Mesenchymal stem cell (in vitro differentiated cells and primary cell): ENCODE results near the gene INO80B.
"Not testable (repeated sequence)": the region's sequence is repeated elsewhere in the genome, so short reads cannot be mapped to it uniquely, and the experiment has no call there.

Source experiments
- DNase-seq: peaks from one replicate; pipeline ENCODE4 v3.0.0-alpha.2; 2013
- H2AFZ ChIP-seq: one replicate; pipeline ENCODE4 v1.6.1; 2013; ENCODE audit warnings: low read depth, mild to moderate bottlenecking, control low read depth, inconsistent platforms, low read length, moderate library complexity
- H2AK5ac ChIP-seq: 2 replicates; pipeline ENCODE4 v1.6.1; 2013; ENCODE audit warnings: low read length, moderate library complexity, mild to moderate bottlenecking, inconsistent platforms; ENCODE audit not compliant: severe bottlenecking
- H2BK120ac ChIP-seq: one replicate; pipeline ENCODE4 v1.6.1; 2013; ENCODE audit warnings: low read depth, mild to moderate bottlenecking, inconsistent platforms, low read length, moderate library complexity
- H2BK12ac ChIP-seq, 2 experiments: one replicate each; pipeline ENCODE4 v1.6.1; 2013; ENCODE audit warnings: inconsistent platforms in 2 of 2, low read length in 2 of 2, mild to moderate bottlenecking in 2 of 2, moderate library complexity in 2 of 2, control low read depth in 1 of 2
- H2BK15ac ChIP-seq: one replicate; pipeline ENCODE4 v1.6.1; 2013; ENCODE audit warnings: mild to moderate bottlenecking, low read depth, inconsistent platforms; ENCODE audit not compliant: poor library complexity, severe bottlenecking
- H2BK5ac ChIP-seq: 2 replicates; pipeline ENCODE4 v1.6.1; 2013; ENCODE audit warnings: low read depth, mild to moderate bottlenecking, low read length, control low read depth, inconsistent platforms; ENCODE audit not compliant: poor library complexity, severe bottlenecking
- H3K14ac ChIP-seq, 2 experiments: one replicate each; pipeline ENCODE4 v1.6.1; 2013; ENCODE audit warnings: inconsistent platforms in 2 of 2, low read length in 2 of 2, control low read depth in 1 of 2, mild to moderate bottlenecking in 1 of 2, moderate library complexity in 1 of 2
- H3K18ac ChIP-seq, 2 experiments: one replicate each; pipeline ENCODE4 v1.6.1; 2013; ENCODE audit warnings: inconsistent platforms in 2 of 2, low read length in 2 of 2, control low read depth in 1 of 2, low read depth in 1 of 2, mild to moderate bottlenecking in 1 of 2
- H3K23ac ChIP-seq, 2 experiments: one replicate each; pipeline ENCODE4 v1.6.1; 2013; ENCODE audit warnings: inconsistent platforms in 2 of 2, low read length in 2 of 2, mild to moderate bottlenecking in 2 of 2, moderate library complexity in 2 of 2, control low read depth in 1 of 2
- H3K27ac ChIP-seq: 2 replicates; pipeline ENCODE4 v1.5.1; 2013; ENCODE audit warnings: mild to moderate bottlenecking, moderate library complexity, low read length, control low read depth, inconsistent platforms; ENCODE audit not compliant: poor library complexity, severe bottlenecking
- H3K27me3 ChIP-seq, 2 experiments: 2 replicates each; pipeline versions ENCODE4 v1.6.1 to v1.7.0; 2013; ENCODE audit warnings: low read length in 2 of 2, mild to moderate bottlenecking in 2 of 2, moderate library complexity in 2 of 2, control low read depth in 1 of 2, inconsistent platforms in 1 of 2; ENCODE audit not compliant: control insufficient read depth in 1 of 2, insufficient read depth in 1 of 2
- H3K36me3 ChIP-seq, 2 experiments: 2 replicates each; pipeline versions ENCODE4 v1.6.1 to v1.7.0; 2013; ENCODE audit warnings: low read length in 2 of 2, control low read depth in 1 of 2, inconsistent platforms in 1 of 2, low read depth in 1 of 2, mild to moderate bottlenecking in 1 of 2; ENCODE audit not compliant: insufficient read depth in 2 of 2, control insufficient read depth in 1 of 2
- H3K4ac ChIP-seq, 2 experiments: one replicate each; pipeline ENCODE4 v1.6.1; 2013; ENCODE audit warnings: inconsistent platforms in 2 of 2, low read length in 2 of 2, mild to moderate bottlenecking in 2 of 2, moderate library complexity in 2 of 2, control low read depth in 1 of 2, low read depth in 1 of 2
- H3K4me1 ChIP-seq: 2 replicates; pipeline ENCODE4 v1.6.1; 2013; ENCODE audit warnings: low read depth, low read length, control low read depth; ENCODE audit not compliant: control insufficient read depth, insufficient read depth
- H3K4me2 ChIP-seq: 2 replicates; pipeline ENCODE4 v1.6.1; 2013; ENCODE audit warnings: low read length, mild to moderate bottlenecking, inconsistent platforms; ENCODE audit not compliant: poor library complexity, severe bottlenecking
- H3K4me3 ChIP-seq, 2 experiments: 2 replicates each; pipeline versions ENCODE4 v1.5.1 to v1.7.0; 2013; ENCODE audit warnings: low read length in 2 of 2, mild to moderate bottlenecking in 2 of 2, control low read depth in 1 of 2, low read depth in 1 of 2; ENCODE audit not compliant: insufficient read depth in 1 of 2
- H3K79me1 ChIP-seq: replicated peaks from 2 replicates; pipeline ENCODE4 v1.6.1; 2013; ENCODE audit warnings: mild to moderate bottlenecking, control low read depth, low read length, inconsistent platforms; ENCODE audit not compliant: poor library complexity, severe bottlenecking
- H3K9ac ChIP-seq: 2 replicates; pipeline ENCODE4 v1.7.0; 2013; ENCODE audit warnings: mild to moderate bottlenecking, low read length, moderate library complexity
- H3K9me3 ChIP-seq: 2 replicates; pipeline ENCODE4 v1.7.0; 2013; ENCODE audit warnings: mild to moderate bottlenecking, low read length; ENCODE audit not compliant: control insufficient read depth
- H4K8ac ChIP-seq: one replicate; pipeline ENCODE4 v1.6.1; 2013; ENCODE audit warnings: inconsistent platforms, mild to moderate bottlenecking, low read length, moderate library complexity
- H4K91ac ChIP-seq: one replicate; pipeline ENCODE4 v1.6.1; 2013; ENCODE audit warnings: mild to moderate bottlenecking, low read length, inconsistent platforms
- WGBS: methylation state at CpG from one replicate; pipeline ENCODE4 v1.1.7; 2013; ENCODE audit warnings: mixed read lengths; 5-methylcytosine and 5-hydroxymethylcytosine counted together

The INO80B gene

GRCh38 chr2:74459503-74460118, 4.7 kb downstream of the INO80B start:
- peaks cover 43% of the 10 kb centered on the region for H3K79me1 ChIP-seq
- 90% methylated on average over 13 of the region's 13 CpGs for WGBS
- H3K4me3 ChIP-seq: peak overlapping the region in 1 of 2 experiments; percentile 99
- not testable (repeated sequence) for H2BK15ac ChIP-seq, H3K27me3 ChIP-seq, H3K14ac ChIP-seq, H2BK5ac ChIP-seq, H3K9me3 ChIP-seq, H4K91ac ChIP-seq, H2AK5ac ChIP-seq, H4K8ac ChIP-seq, H2AFZ ChIP-seq, H3K23ac ChIP-seq, H3K4ac ChIP-seq, H3K18ac ChIP-seq, H2BK120ac ChIP-seq, H2BK12ac ChIP-seq, H3K27ac ChIP-seq, DNase-seq
- peaks cover 13% of the 10 kb centered on the region for H3K4me1 ChIP-seq
- peak overlapping the region; percentile 96 for H3K9ac ChIP-seq
- H3K4me2 ChIP-seq: peak overlapping the region; percentile 24
- H3K36me3 ChIP-seq: peaks cover 27 to 36% of the 10 kb centered on the region in 2 experiments

- not testable (repeated sequence) for H2BK12ac ChIP-seq, H3K14ac ChIP-seq, H4K91ac ChIP-seq, H3K27me3 ChIP-seq, H3K9ac ChIP-seq, H2BK120ac ChIP-seq, H3K4me3 ChIP-seq, H3K4me2 ChIP-seq, H2AFZ ChIP-seq, H3K23ac ChIP-seq, DNase-seq, H2BK5ac ChIP-seq, H2BK15ac ChIP-seq, H4K8ac ChIP-seq, H2AK5ac ChIP-seq, H3K9me3 ChIP-seq, H3K18ac ChIP-seq, H3K27ac ChIP-seq
- WGBS: 95% methylated on average over 10 of the region's 10 CpGs
- Histone ChIP-seq H3K4ac (peak overlapping the region in 1 of 2 experiments; percentile 9), H3K4me1 (peaks cover 13% of the 10 kb centered on the region), H3K36me3 (peaks cover 27 to 36% of the 10 kb centered on the region in 2 experiments), H3K79me1 (peaks cover 43% of the 10 kb centered on the region)
These were observed 5.3 kb downstream of the INO80B start for GRCh38 chr2:74460187-74460586.

- Histone ChIP-seq H2BK5ac (no peak overlapping the region), H2AK5ac (no peak overlapping the region), H4K91ac (no peak overlapping the region), H3K18ac (no peak overlapping the region), H2BK120ac (no peak overlapping the region), H3K4me1 (peaks cover 8% of the 10 kb centered on the region), H3K14ac (no peak overlapping the region), H3K4me2 (no peak overlapping the region), H3K27ac (no peak overlapping the region), H3K36me3 (peaks cover 27 to 31% of the 10 kb centered on the region in 2 experiments), H3K9me3 (no peaks in the 10 kb centered on the region), H3K9ac (no peak overlapping the region), H3K27me3 (no peaks in the 10 kb centered on the region), H2AFZ (no peak overlapping the region), H3K4ac (no peak overlapping the region), H3K23ac (no peak overlapping the region), H2BK12ac (no peak overlapping the region), H2BK15ac (no peak overlapping the region), H3K4me3 (peak overlapping the region in 1 of 2 experiments; percentile 6), H3K79me1 (peaks cover 33% of the 10 kb centered on the region), H4K8ac (no peak overlapping the region)
- WGBS: 97% methylated on average over 27 of the region's 27 CpGs
- no peak for DNase-seq
These were observed 6.5 kb downstream of the INO80B start for GRCh38 chr2:74461187-74462053.

DNA sequence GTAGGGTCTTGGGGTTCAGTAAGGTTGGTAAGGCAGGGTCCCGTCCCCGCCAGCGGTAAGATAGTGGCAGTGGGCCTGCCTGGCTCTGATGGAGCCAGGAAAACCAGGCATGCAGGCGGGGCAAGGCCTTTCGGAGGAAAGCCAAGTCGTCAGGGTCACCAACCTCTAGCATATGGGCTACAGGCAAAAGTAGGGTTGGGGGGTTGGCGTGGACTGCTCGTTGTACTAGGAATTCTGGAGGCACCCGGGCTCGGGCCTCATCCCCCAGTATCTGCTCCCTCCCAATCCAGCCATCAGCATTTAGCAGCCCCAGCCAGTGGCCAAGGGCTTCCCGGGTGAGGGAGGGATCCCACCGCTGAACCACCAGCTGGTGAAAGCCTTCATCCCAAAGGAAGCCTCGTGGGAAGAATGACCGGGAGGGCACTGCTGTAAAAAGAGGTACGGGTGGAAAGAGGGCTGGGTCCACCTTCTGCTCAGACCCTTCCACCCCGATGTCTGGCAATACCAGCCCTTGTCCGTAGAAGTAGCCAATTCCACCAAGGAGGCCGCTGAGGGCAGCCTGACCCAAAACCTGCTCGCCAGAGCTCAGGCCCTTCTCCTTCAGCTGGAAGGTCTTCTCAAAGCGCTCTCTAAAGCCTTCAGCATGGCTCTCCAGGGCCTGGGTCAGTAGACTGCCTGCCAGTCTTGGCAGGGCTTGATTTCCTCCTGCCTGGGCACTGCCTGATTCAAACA, 7.3 kb downstream of the INO80B start:
- Histone ChIP-seq H4K91ac (no peak overlapping the region), H3K27ac (no peak overlapping the region), H4K8ac (no peak overlapping the region), H2BK120ac (no peak overlapping the region), H2AK5ac (no peak overlapping the region), H3K4me3 (no peak overlapping the region), H3K14ac (no peak overlapping the region), H3K36me3 (peaks cover 27 to 28% of the 10 kb centered on the region in 2 experiments), H3K23ac (no peak overlapping the region), H3K4me1 (peaks cover 8% of the 10 kb centered on the region), H3K27me3 (no peaks in the 10 kb centered on the region), H3K9ac (no peak overlapping the region), H2BK12ac (peak overlapping the region in 1 of 2 experiments; percentile 3), H2BK5ac (no peak overlapping the region), H2AFZ (no peak overlapping the region), H3K18ac (no peak overlapping the region), H3K4me2 (no peak overlapping the region), H2BK15ac (no peak overlapping the region), H3K79me1 (peaks cover 33% of the 10 kb centered on the region), H3K9me3 (no peaks in the 10 kb centered on the region), H3K4ac (no peak overlapping the region)
- no peak for DNase-seq
- WGBS: 98% methylated on average over 19 of the region's 20 CpGs
